SU-DHL-6 (cell line): ENCODE results near the gene MMP23B.

Source experiments
- H2AFZ ChIP-seq: fragments of 200-600 bp; sonication (generic); 2 replicates; pipeline ENCODE4 v1.6.1; 2014; ENCODE audit warnings: low read depth, mild to moderate bottlenecking, moderate library complexity, mixed read lengths, antibody characterized with exemption, low read length; ENCODE audit not compliant: severe bottlenecking
- H3F3A ChIP-seq: fragments of 200-600 bp; shearing (Covaris generic); 2 replicates; pipeline ENCODE4 v1.6.0; 2016; ENCODE audit warnings: antibody characterized with exemption, mild to moderate bottlenecking; ENCODE audit not compliant: insufficient read depth
- H3K27ac ChIP-seq: fragments of 200-600 bp; sonication (generic); 2 replicates; pipeline ENCODE4 v1.5.1; 2016; ENCODE audit warnings: low read depth, mild to moderate bottlenecking, low read length, moderate library complexity, mixed read lengths
- H3K27me3 ChIP-seq: fragments of 200-600 bp; sonication (generic), shearing (Covaris generic); 2 replicates; pipeline ENCODE4 v1.6.0; 2014; ENCODE audit warnings: mild to moderate bottlenecking, low read length
- H3K36me3 ChIP-seq: fragments of 200-600 bp; sonication (generic); 2 replicates; pipeline ENCODE4 v1.6.1; 2014; ENCODE audit warnings: mild to moderate bottlenecking, low read length, mixed read lengths
- H3K4me2 ChIP-seq: fragments of 300-600, 200-600 bp; shearing (Covaris generic), sonication (generic); 2 replicates; pipeline ENCODE4 v1.6.0; 2014; ENCODE audit warnings: low read length, low read depth, mild to moderate bottlenecking; ENCODE audit not compliant: poor library complexity, severe bottlenecking
- H3K4me3 ChIP-seq: fragments of 200-600 bp; sonication (generic); 2 replicates; pipeline ENCODE4 v1.5.1; 2014; ENCODE audit warnings: antibody characterized with exemption, low read length, mild to moderate bottlenecking, mixed read lengths; ENCODE audit not compliant: insufficient read depth, poor library complexity, severe bottlenecking
- H3K79me2 ChIP-seq: fragments of 200-600 bp; sonication (generic); 2 replicates; pipeline ENCODE4 v1.6.1; 2014; ENCODE audit warnings: mild to moderate bottlenecking, low read length, moderate library complexity; ENCODE audit not compliant: insufficient read depth
- H3K9ac ChIP-seq: fragments of 200-600 bp; sonication (generic); 2 replicates; pipeline ENCODE4 v1.7.0; 2014; ENCODE audit warnings: mild to moderate bottlenecking, low read length
- H3K9me2 ChIP-seq: fragments of 200-600 bp; sonication (generic); replicated peaks from 2 replicates; pipeline ENCODE4 v1.6.1; 2014; ENCODE audit warnings: low read length; ENCODE audit not compliant: insufficient read depth
- H3K9me3 ChIP-seq: fragments of 200-600 bp; sonication (generic); 2 replicates; pipeline ENCODE4 v1.6.1; 2014; ENCODE audit warnings: low read length, mixed read lengths; ENCODE audit not compliant: insufficient read depth
- H4K20me1 ChIP-seq: fragments of 200-600 bp; sonication (generic); 2 replicates; pipeline ENCODE4 v1.6.1; 2014; ENCODE audit warnings: low read depth, mild to moderate bottlenecking, antibody characterized with exemption, low read length, moderate library complexity, mixed read lengths
- CTCF ChIP-seq: fragments of 200-600 bp; sonication (generic); IDR thresholded peaks from one replicate; pipeline ENCODE4 v1.5.1; 2017; ENCODE audit warnings: antibody characterized with exemption, mild to moderate bottlenecking, low read length, moderate library complexity; ENCODE audit not compliant: insufficient read depth, poor library complexity, severe bottlenecking
- EZH2phosphoT487 ChIP-seq: fragments of 200-600 bp; sonication (generic), shearing (Covaris generic); conservative IDR thresholded peaks from 2 replicates; pipeline ENCODE4 v1.6.1; 2018; ENCODE audit warnings: mild to moderate bottlenecking, antibody characterized with exemption, low read length, moderate library complexity, mixed read lengths

The MMP23B gene

GRCh38 chr1:1609822-1610485 lies 22.0 kb upstream of the MMP23B start:
- H2AFZ ChIP-seq = no peak overlapping the region
- no peak overlapping the region for H3K4me2 ChIP-seq
- H3K9me3 ChIP-seq = no peaks in the 10 kb centered on the region
- H3K9ac ChIP-seq = no peak overlapping the region
- 0 out of 2 replicates have a peak, but pooled peaks cover 3% of the 10 kb centered on the region for H3K79me2 ChIP-seq
- H3K4me3 ChIP-seq = no peak overlapping the region
- H3K27ac ChIP-seq = no peak overlapping the region
- TF ChIP-seq CTCF = no peak
- no peak for TF ChIP-seq EZH2phosphoT487
- H3K9me2 ChIP-seq = no peaks in the 10 kb centered on the region
- H4K20me1 ChIP-seq = no peaks in the 10 kb centered on the region
- no peaks in the 10 kb centered on the region for H3K36me3 ChIP-seq
- H3K27me3 ChIP-seq = no peaks in the 10 kb centered on the region
- no peaks in the 10 kb centered on the region for H3F3A ChIP-seq

GRCh38 chr1:1610796-1611195 lies 21.2 kb upstream of the MMP23B start:
- Histone ChIP-seq H3K9me2 (no peaks in the 10 kb centered on the region), H3K27ac (no peak overlapping the region), H2AFZ (no peak overlapping the region), H4K20me1 (no peaks in the 10 kb centered on the region), H3K27me3 (no peaks in the 10 kb centered on the region), H3K4me2 (no peak overlapping the region), H3K4me3 (no peak overlapping the region), H3K9me3 (no peaks in the 10 kb centered on the region), H3K9ac (no peak overlapping the region), H3K36me3 (no peaks in the 10 kb centered on the region), H3F3A (no peaks in the 10 kb centered on the region), H3K79me2 (0 out of 2 replicates have a peak, but pooled peaks cover 3% of the 10 kb centered on the region)
- TF ChIP-seq CTCF (no peak), EZH2phosphoT487 (no peak)

GRCh38 chr1:1612104-1612400 lies 19.9 kb upstream of the MMP23B start:
- Histone ChIP-seq H3K9ac (no peak overlapping the region), H3K9me2 (no peaks in the 10 kb centered on the region), H2AFZ (no peak overlapping the region), H3K36me3 (no peaks in the 10 kb centered on the region), H3K79me2 (0 out of 2 replicates have a peak, but pooled peaks cover 3% of the 10 kb centered on the region), H3K27me3 (no peaks in the 10 kb centered on the region), H4K20me1 (no peaks in the 10 kb centered on the region), H3K4me3 (no peak overlapping the region), H3F3A (no peaks in the 10 kb centered on the region), H3K27ac (no peak overlapping the region), H3K4me2 (no peak overlapping the region), H3K9me3 (no peaks in the 10 kb centered on the region)
- TF ChIP-seq EZH2phosphoT487 (no peak), CTCF (no peak)
